HG03457 (cell line): ENCODE results near the gene USP40.

Source experiments
- ATAC-seq: cut with Tn5 transposase; IDR thresholded peaks from one replicate; pipeline ENCODE4 v1.9.1; 2021; ENCODE audit warnings: moderate number of reproducible peaks; ENCODE audit not compliant: unreplicated experiment

Gene USP40

DNA sequence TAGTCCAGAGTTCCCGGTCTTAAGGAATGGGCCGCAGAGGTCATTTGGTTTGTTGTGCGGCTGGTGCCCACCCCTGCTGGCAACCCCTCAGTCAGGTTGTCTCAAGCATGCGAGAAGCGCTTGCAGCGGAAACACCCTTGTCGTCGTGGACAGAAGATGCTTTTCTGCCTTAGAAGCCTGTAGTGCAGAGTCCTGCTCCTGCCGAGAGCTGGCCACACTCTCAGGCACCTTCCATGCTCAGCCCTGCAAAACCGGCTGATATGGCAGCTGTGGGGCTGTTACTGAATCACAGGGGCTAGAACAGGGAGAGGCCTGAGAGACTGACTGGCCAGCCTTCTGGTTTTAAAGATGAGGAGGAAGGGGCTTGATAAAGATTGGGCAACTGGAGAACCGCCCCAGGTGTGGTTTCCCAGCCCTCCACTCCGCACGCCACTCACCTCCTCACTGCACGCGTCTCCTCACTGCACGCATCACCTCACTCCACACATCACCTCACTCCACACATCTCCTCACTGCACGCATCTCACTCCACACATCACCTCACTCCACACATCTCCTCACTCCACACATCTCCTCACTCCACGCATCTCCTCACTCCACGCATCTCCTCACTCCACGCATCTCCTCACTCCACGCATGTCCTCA lies 103.6 kb downstream of the USP40 start:
- ATAC-seq, result no peak

DNA sequence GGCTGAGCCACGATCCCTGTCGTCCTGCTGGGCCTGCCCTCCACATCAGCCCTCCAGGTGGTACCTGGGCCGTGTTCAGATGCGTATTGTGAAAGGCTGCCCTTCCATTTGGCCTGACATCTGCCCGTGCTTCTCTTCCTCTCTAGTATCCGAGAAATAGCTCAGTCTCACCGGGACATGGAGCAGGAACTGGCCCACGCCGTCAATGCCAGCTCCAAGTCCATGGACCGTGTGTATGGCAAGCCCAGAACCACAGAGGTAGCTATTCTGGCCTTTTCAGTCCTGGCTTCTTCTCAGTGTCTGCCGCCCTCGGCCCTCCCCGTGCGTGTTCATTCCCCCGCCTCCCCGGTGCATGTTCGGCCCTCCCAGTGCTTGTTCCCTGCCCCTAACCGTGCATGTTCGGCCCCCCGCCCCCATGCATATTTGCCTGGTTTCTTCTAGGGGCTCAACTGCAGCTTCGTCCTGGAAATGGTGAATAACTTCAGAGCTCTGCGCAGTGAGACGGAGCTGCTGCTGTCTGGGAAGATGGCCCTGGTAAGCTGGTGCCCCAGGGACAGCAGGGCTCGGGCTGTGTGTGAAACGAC lies 104.3 kb downstream of the USP40 start:
- ATAC-seq, result no peak

DNA sequence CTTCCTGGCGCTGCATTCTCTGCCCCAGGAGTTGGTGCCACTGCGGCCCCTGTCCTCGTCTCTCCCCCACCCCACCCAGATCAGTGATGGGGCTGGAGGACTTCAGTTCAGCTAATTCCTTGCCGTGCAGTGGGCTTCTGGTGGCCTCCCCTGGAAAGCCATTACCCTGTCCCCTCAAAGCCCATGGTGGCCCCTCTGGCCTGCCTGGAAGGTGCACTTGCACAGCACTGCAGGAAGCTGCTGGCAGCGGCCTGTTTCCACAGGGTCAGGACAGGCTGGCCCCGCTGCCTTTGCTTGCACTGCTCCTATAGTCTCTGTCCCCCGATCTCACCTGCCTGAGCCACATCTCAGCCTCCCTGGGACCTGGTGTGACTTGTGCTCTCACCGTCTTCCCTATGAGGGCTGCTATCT lies 105.1 kb downstream of the USP40 start:
- no peak for ATAC-seq

DNA sequence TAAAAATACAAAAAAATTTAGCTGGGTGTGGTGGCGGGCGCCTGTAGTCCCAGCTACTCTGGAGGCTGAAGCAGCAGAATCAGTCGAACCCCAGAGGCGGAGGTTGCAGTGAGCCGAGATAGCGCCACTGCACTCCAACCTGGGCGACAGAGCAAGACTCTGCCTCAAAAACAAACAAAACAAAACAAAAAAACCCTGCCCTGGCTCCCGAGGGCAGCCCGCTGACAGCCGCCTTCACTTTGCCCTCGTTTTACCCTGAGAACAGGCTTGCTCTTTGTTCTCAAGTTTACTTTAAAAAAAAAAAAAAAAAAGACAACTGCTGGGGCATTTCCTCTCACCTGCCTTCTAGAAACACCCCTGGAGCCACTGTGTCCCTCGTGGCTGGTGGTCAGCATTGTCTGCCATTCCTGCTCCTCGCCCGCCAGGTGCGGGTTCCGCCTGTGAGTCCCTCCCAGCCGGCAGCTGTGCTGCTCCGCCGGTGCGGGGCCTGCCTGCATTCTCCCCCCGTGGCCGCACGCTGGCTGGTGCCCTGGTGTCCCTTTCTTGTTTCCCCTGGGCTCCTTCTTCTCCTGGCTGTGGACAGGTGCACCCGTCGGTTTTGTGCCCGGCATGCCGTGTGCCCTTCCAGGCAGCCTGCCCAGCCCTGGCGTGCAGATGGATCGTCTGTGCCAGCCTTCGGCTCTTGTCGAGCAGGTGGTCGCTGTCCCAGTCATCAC lies 105.7 kb downstream of the USP40 start:
- no peak for ATAC-seq

DNA sequence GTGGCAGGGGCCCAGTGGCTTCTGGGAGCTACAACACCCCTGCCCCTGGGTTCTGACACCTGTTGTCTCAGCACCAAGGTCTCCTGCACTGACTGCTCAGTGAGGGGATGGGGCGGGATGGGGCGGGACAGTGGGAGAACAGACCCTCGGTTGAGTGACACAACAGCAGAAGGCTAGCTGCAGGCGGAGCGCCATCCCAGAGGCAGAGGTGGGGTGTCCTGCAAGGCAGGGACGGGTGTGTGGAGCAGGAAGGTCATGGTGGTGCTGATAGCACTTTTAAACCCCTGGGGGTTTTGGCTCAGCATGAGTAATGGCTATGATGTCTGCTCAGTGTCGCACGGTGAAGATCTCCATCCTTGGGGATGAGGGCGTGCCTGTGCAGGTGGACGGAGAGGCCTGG lies 107.2 kb downstream of the USP40 start:
- ATAC-seq, result no peak

DNA sequence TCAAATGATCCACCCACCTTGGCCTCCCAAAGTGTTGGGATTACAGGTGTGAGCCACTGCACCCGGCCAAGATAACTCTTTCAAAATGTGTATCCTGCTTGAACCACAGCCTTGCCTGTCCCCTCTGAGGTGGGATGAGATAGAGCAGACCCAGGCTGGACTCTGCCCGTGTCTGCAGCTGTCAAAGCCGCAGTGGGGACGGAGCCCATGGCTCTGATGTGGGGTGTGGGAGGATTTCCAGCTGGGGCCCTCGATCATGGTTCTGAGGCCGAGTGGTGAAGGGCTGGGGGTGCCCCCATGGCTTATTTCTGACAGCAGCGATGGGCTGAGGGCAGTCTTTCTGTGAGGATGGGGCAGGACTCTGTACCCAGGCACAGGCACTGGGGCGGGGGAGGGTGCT lies 107.8 kb downstream of the USP40 start:
- ATAC-seq, result no peak

DNA sequence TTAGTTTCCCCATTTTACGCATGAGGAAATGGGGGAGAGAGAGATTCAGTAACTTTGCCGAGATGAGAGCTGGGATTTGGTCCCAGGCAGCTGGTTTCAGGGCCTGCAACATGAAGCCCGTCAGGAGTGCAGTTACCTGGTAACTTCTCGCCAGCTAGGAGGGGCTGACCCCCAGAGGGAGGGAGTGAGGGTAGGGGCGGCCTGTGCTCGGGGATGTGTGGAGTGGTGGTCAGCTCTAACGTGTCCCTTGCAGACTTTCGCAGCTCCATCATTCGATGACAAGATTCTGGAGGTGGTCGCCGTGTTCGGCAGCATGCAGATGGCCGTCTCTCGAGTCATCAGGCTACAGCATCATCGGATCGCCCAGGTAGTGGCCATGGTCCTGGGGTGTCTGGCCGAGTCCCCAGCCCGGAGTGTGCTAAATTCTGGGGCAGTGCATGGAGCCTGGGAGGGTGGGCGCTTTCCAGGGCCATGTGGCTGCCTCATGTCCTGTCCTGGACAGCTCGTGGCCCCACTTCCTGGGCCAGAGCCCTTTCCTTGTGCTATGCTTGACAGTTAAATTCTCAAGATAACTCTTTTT lies 108.5 kb downstream of the USP40 start:
- no peak for ATAC-seq

DNA sequence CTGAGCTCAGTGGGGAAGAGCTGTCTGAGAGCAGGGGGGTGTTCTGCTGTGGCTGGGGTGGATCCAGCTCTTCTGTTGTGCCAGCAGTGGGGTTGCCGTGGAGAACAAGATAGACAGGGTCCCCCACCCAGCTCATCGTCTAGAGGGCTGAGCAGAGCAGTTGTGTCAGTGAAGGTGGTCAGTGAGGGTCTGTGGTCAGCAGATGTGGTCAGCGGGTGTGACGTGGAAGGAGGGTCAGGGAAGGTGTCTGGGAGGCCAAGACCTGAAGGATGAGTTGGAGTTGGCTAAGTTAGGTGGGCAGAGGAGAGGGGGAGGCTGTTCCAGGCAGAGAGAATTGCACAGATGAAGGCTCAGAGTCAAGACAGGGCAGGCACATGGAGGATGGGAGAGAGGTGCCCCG lies 109.2 kb downstream of the USP40 start:
- no peak for ATAC-seq

DNA sequence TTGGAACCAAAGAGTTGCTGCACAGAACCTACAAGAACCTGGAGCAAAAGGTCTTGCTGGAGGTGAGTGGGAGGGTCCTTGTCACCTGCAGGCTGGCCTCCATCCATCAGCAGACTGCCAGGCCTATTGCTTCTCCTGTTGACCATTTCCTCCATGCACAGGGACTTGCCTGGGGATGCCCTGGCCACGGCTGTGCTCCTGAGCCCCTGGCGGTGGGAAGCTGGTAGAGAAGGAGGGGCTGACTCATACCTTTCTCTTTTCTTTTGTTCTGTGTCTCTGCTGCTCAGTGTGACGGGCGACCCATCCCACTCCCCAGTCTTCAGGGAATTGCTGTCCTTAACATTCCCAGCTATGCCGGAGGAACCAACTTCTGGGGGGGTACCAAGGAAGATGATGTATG lies 109.6 kb downstream of the USP40 start:
- ATAC-seq, result no peak

DNA sequence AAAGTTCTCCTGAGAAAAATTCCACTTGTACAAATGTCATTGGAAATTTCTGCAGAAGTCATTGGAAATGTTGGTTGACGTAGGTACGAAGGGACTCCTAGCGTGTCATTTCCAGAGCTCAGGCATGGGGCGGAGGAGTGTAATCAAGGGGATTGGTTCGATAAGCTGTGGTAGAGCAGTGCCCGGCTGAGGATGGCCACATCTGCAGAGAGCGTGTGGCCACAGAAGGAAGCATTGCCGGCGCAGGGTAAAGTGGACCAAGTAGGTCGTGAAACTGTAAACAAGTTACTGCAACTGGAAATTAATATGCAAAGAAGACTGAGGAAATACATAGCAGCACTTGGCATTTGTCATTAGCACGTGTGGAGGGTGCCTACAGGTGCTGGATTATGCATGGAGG lies 110.5 kb downstream of the USP40 start:
- ATAC-seq, result no peak

DNA sequence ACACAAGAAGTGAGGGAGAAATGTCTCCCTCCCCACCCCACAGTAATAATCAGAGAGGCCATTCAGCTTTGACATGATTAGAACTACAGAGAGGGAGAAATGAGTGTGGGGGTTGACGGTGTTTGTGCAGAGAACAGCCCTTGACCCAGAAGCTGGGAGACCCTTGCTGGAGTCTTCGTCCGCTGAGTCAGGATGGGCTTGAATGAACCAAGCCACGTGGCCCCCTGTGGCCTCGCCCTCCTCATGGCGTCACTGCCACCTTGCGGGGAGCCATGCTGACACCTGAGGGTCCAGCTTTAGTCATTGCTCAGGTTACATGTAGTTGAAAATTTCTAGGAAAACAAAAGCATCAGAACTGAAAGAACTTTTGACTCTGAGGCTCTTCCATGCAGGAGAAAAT lies 111.1 kb downstream of the USP40 start:
- no peak for ATAC-seq

DNA sequence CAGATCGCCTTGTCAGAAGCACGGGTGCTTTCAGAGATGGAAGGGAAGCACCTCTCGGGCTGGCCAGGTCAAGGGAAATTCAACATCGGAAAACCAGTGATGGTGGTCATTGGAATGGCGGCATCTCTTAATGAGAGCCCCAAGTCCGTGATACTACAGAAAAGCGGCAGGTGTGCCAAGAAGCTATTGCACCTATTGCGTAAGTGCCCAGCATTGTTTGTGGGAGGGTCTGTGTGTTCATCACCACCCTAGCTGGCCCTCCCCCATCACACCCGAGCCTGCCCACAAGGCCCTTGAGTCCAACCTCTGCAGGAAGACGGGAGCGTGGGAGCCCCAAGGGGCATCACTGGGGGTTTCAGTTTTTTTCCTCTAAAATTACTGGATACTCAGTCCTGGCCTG lies 111.6 kb downstream of the USP40 start:
- no peak for ATAC-seq

DNA sequence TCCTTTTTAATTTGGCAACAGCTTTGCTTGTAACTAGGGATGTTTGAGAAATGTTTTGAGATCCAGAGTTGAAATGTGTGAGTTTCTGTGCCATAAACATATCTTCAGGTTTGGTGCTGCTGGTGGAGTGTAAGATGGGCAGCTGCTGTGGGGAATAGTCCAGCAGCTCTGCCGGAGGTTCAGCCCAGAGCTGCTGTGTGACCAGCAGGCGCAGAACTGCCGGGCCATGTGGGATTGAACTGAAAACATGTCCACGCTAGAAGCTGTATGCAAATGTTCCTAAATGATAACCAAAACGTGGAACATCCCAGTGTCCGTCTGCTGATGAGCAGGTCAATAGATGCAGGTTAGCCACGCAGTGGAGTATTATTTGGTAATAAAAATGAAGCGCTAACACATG lies 112.7 kb downstream of the USP40 start:
- ATAC-seq, result no peak

DNA sequence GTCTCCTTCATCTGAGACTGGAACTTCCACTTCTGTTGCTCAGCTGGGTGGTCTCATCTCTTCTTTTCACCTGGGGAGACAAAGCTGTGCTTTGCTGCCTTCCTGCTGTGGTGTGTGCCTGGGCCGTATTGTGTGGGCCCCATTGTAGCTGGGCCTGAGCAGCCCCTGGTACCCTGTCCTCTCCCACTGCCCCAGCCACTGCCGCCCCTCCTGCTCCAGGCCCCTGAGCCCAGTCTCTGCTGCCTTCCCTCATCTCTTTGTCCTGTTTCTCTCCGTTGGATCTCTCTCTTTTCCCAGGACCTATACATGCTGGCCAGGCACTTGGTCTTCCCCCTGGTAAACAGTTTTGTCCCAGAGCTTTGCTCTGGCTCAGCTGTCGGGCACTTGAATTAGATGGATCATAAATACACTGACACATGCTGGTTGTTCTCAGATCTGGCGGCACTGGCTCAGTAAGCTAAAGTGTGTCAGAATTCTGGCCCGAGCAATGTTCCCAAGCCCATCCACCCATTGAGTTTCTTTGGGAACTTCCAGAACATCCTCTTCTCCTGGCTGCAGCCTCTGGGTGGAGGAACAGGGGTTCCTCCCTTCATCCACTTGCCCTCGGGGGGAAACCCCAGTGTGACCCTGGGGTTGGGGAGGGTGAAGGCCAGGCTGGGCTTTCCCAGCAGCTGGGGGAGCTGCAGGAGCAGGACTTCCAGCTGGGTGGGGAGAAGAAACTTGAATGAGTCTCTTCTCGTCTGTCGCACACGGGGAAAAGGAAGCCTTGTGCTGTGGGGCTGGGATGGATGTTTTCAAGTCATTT lies 113.3 kb downstream of the USP40 start:
- ATAC-seq, result no peak

DNA sequence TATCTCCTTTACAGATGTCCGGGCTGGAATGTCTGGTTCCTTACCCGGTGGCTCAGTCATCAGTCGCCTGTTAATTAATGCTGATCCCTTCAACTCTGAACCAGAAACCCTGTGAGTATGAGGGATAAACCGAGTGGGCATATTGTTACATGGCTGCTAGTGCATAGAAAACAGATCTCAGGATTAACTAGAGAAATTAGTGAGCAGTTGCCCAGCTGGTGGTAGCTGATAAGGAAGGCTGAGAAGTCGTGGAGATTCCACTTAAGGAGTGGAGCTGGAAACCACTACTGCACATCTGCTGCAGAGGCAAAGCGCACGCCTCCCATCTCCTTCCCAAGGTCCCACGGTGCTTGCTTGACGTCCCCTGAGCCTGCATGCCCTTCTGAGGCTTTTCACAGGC lies 114.6 kb downstream of the USP40 start:
- no peak for ATAC-seq

DNA sequence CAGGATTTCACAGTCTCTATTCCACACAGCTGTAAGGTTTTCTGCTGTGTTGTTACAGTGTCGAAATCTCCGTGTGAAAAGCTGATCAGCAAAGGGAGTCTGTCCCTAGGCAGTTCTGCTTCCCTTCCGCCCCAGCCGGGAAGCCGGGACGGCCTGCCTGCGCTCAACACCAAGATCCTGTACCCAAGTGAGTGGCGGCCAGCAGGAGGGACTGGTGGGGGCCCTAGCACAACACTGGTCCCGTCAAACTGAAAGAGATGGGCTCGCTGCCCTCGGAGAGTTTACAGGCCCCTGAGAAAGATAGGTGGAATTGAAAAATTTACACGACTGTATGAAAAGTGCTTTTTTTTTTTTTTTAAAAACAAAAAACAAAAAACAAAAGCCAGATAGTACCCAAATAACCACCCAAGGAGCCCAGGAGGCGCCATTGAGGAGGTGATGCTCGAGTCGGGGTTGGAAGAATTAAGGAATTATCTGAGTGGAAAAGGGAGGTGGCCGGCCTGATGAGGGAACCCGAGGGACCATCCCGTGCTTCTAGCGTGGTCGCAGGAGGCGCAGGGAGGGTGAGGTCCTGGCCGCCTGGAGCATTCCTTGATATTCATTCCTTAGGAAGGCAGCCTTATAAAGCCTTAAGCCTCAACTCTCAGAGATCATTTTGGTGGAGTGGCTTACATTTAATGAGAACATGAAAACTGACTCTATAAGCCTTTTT lies 115.6 kb downstream of the USP40 start:
- no peak for ATAC-seq

DNA sequence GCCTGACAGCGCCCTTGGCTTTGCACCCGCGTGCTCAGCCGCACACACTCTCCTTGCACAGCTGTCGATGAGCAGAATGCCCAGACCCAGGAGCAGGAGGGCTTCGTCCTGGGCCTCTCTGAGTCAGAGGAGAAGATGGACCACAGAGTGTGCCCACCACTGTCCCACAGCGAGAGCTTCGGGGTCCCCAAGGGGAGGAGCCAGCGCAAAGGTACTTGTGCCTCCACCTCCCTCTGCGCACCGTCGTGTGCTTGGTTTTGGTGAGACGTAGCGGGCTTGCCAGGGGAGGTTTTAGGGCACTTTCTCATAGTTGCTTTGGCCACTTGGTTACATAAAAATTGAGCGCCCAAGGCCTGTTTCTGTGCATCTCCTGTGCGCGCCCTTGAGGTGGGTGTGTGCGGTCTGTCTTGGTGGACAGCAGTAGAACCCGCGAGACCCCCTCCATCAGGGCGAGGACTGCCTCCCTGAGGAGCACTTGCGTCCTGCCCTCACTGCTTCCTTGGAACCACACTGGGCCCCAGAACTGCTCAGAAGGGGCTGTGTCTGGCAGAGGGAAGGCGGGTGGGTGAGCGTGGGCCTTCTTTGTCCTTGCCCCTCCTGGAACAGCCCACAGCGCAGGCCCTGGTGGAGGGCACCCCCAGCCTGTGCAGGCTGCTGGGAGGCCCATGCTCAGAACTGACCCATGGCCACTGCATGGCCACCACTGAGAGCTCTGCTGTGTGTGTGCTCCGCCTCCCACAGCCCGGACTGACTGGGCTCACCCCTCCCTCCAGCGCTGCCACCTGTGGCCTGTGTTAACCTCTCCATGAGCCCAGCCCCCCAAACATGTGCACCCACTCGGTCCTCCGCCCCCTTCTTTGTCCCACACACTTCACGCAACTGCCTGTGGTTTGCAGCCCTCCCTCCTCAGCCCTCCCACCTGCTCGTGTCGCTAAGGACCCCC lies 116.4 kb downstream of the USP40 start:
- ATAC-seq, result no peak

DNA sequence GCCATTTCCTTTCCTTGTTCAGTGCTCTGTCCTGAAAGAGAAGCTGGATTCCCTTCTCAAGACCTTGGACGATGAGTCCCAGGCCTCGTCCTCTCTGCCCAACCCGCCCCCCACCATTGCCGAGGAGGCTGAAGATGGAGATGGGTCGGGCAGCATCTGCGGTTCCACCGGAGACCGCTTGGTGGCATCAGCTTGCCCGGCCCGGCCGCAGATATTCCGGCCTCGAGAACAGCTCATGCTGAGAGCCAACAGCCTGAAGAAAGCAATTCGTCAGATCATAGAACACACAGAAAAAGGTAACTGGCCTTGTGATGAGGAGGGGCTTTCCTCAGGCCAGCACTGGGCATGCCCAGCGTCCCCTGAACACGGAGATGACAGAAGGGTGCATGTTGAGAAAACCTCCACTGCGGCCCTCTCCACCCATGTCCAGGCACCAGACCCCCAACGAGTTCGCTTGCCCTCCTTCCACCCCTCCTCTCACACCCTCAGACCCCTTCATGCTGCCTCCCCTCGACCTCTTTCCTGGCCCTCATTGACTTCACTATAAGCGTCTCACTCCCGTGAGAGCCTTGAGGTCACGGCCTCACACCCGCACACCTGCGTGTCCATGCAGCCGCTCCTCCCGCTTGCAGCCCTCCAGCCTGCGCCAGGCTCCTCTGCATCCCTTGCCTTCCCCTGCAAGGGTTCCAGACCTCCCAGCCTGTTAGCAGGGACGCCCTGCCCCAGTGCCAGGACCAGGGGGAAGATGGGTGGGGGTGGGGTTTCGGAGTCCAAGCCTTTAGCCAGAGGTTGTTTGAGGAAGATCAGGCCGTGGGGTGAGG lies 117.3 kb downstream of the USP40 start:
- ATAC-seq, result no peak

DNA sequence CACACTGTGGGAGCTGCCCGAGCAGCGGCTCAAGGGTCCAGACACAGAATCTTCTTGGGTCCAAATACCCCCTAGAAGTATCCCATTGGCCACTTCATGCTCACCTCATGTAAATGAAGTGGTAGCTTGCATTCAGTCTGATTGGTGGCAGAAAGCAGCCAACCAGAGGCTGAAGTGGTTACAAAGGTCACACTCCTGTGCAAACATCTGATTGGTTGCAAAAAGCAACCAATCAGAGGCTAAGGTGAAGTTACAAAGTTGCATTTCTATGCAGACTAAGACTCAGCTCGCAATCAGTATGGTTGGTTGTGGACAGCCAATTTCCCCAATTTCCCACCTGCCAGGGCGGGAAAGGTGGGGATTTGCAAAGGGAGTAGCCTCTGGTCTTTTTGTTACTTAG lies 118.0 kb downstream of the USP40 start:
- ATAC-seq, result no peak
